CD4-positive, alpha-beta T cell treated with Interferon alpha-2 for 1 hour (primary cell): ENCODE measurements around the gene TCEA2.

Source experiments
- DNase-seq, 2 donors: peaks; one replicate each; pipeline ENCODE4 v3.0.0-alpha.2; 2020 to 2022

Gene TCEA2

GRCh38 chr20:64035933-64036345, 27.1 kb upstream of the TCEA2 start, which contains the start of gene C20orf204:
C20orf204 (plus strand) TSS chr20:64036182; CDS start chr20:64036324, 142 bp downstream.
- no peak for DNase-seq

- no peak for DNase-seq
These were observed 26.4 kb upstream of the TCEA2 start for GRCh38 chr20:64036346-64037198.

GRCh38 chr20:64037199-64037497, 25.9 kb upstream of the TCEA2 start:
- no peak for DNase-seq

- DNase-seq, result no peak
These were observed 25.3 kb upstream of the TCEA2 start for GRCh38 chr20:64037498-64038213.

GRCh38 chr20:64038224-64038564, 24.8 kb upstream of the TCEA2 start:
- no peak for DNase-seq

GRCh38 chr20:64038565-64039292, 24.3 kb upstream of the TCEA2 start:
- DNase-seq, result peak; percentile 68 to 81

GRCh38 chr20:64039293-64040160, 23.5 kb upstream of the TCEA2 start:
- DNase-seq, result no peak

GRCh38 chr20:64040231-64041039, 22.6 kb upstream of the TCEA2 start:
- no peak for DNase-seq

- no peak for DNase-seq
These were observed 21.8 kb upstream of the TCEA2 start for GRCh38 chr20:64041040-64041780.

- no peak for DNase-seq
These were observed 21.3 kb upstream of the TCEA2 start for GRCh38 chr20:64041781-64042053.

GRCh38 chr20:64042054-64042781, 20.8 kb upstream of the TCEA2 start:
- no peak for DNase-seq

- DNase-seq, result no peak
These were observed 19.2 kb upstream of the TCEA2 start for GRCh38 chr20:64043768-64044167.

GRCh38 chr20:64044484-64045247, 18.3 kb upstream of the TCEA2 start:
- DNase-seq, result no peak

GRCh38 chr20:64045346-64046011, 17.5 kb upstream of the TCEA2 start:
- DNase-seq, result no peak

GRCh38 chr20:64047046-64047389, 16.0 kb upstream of the TCEA2 start:
- no peak for DNase-seq

- no peak for DNase-seq
These were observed 15.0 kb upstream of the TCEA2 start for GRCh38 chr20:64047968-64048401.

- DNase-seq, result no peak
These were observed 14.5 kb upstream of the TCEA2 start for GRCh38 chr20:64048402-64049044.

- peak in 1 of 2 donors; percentile 37 for DNase-seq
These were observed 13.7 kb upstream of the TCEA2 start, which contains the start of gene SOX18 for GRCh38 chr20:64049060-64049877. SOX18 (minus strand) TSS chr20:64049639; CDS start chr20:64049516, 123 bp downstream.
